ENCODE data around the gene PHACTR4. TPM values are rescaled to one million over a fixed set of nuclear protein-coding genes. Genes with fewer than 3 reads are reported as not detected.
"Not testable (repeated sequence)": the region's sequence is repeated elsewhere in the genome, so short reads cannot be mapped to it uniquely, and the experiment has no call there.

PHACTR4 gene
- total and polyA plus RNA-seq, 11 donors: 13.6 to 30.5 (median 19.0) TPM

DNA sequence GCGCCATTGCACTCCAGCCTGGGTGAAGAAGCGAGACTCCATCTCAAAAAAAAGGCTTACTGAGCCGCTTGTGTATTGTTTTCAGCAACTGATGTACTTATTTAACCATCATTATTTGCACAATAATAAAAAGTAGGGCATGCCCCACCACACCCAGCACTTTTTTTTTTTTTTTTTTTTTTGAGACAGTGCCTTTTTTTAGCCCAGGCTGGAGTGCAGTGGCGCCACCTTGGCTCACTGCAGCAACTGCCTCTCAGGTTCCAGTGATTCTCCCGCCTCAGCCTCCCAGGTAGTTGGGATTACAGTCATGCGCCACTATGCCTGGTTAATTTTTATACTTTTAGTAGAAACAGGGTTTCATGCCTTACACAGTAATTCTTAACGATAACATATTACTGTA lies 171.1 kb downstream of the PHACTR4 start:
- TF ChIP-seq POLR2A (IDR thresholded peaks at IDR 0.05): no peak
- Histone ChIP-seq H3K4me1 (no peaks in the 10 kb centered on the region), H3K4me3 (no peak overlapping the region), H3K36me3 (peaks cover 0 to 30% (median 0%) of the 10 kb centered on the region in 9 donors), H3K9me3 (no peaks in the 10 kb centered on the region), H3K27me3 (no peaks in the 10 kb centered on the region), H3K27ac (no peak overlapping the region)
- DNase-seq (no peak), ATAC-seq (no peak)
- intact Hi-C loops (cut with DNase I): no loop called here
- WGBS, 4 donors: 88 to 93% (median 91%) methylated on average over 7 of the region's 7 CpGs

- DNase-seq; H3K4me1 ChIP-seq; H3K27ac ChIP-seq; H3K27me3 ChIP-seq; ATAC-seq; H3K9me3 ChIP-seq; intact Hi-C loops (cut with DNase I); H3K4me3 ChIP-seq: not testable (repeated sequence)
- 88 to 97% (median 93%) methylated on average over 8 of the region's 8 CpGs for WGBS, 4 donors
- H3K36me3 ChIP-seq: peaks cover 0 to 22% (median 0%) of the 10 kb centered on the region in 9 donors
These were observed 172.0 kb downstream of the PHACTR4 start for GRCh38 chr1:28541414-28542015.

GRCh38 chr1:28545246-28545628 lies 175.7 kb downstream of the PHACTR4 start:
- H3K4me3 ChIP-seq: no peak overlapping the region
- no peaks in the 10 kb centered on the region for H3K27me3 ChIP-seq
- H3K9me3 ChIP-seq: no peaks in the 10 kb centered on the region
- no peaks in the 10 kb centered on the region for H3K4me1 ChIP-seq
- no peak overlapping the region for H3K27ac ChIP-seq
- H3K36me3 ChIP-seq: no peaks in the 10 kb centered on the region
- no peak for ATAC-seq
- TF ChIP-seq POLR2A (IDR thresholded peaks at IDR 0.05) (no peak), CTCF (IDR thresholded peaks at IDR 0.05) (no peak)
- no peak for DNase-seq
- WGBS, 4 donors: 95 to 97% (median 95%) methylated on average over 4 of the region's 4 CpGs
- intact Hi-C loops (cut with DNase I): no loop called here

- ATAC-seq (no peak), DNase-seq (no peak)
- Histone ChIP-seq H3K27ac (no peak overlapping the region), H3K4me1 (peaks cover 0 to 8% (median 0%) of the 10 kb centered on the region in 12 donors), H3K27me3 (no peaks in the 10 kb centered on the region), H3K36me3 (no peaks in the 10 kb centered on the region), H3K9me3 (no peaks in the 10 kb centered on the region), H3K4me3 (no peak overlapping the region)
- intact Hi-C loops (cut with DNase I): no loop called here
- TF ChIP-seq CTCF (IDR thresholded peaks at IDR 0.05) (no peak), POLR2A (IDR thresholded peaks at IDR 0.05) (no peak)
- WGBS, 4 donors: 87 to 90% (median 89%) methylated on average over 3 of the region's 3 CpGs
These were observed 178.8 kb downstream of the PHACTR4 start for GRCh38 chr1:28548318-28548717.

Other genes starting within 250 kb of the PHACTR4 start
- gene PTAFR, start 193.1 kb upstream of the PHACTR4 start, total RNA-seq: 10 to 100 TPM in 2 of 9 donors, 1 to 10 TPM in 7; 1.5 to 23.5 (median 2.2) TPM
- gene PTAFR, start 193.1 kb upstream of the PHACTR4 start, polyA plus RNA-seq: 1 to 10 TPM in 1 of 2 donors, under 1 TPM in 1; 0.42 to 2.1 TPM
- 10 to 100 TPM; 47.1 to 66.9 (median 58.4) TPM for gene DNAJC8, start 136.7 kb upstream of the PHACTR4 start, total RNA-seq
- gene DNAJC8, start 136.7 kb upstream of the PHACTR4 start, polyA plus RNA-seq: 10 to 100 TPM; 53.8 to 84.9 TPM
- gene ATP5IF1, start 133.6 kb upstream of the PHACTR4 start, total RNA-seq: 100 to 1,000 TPM; 209 to 865 (median 423) TPM
- gene ATP5IF1, start 133.6 kb upstream of the PHACTR4 start, polyA plus RNA-seq: 1,000 to 10,000 TPM in 1 of 2 donors, 100 to 1,000 TPM in 1; 286 to 3,101 TPM
- gene SESN2, start 110.2 kb upstream of the PHACTR4 start, total RNA-seq: 1 to 10 TPM; 2.4 to 6.4 (median 4.7) TPM
- gene SESN2, start 110.2 kb upstream of the PHACTR4 start, polyA plus RNA-seq: 1 to 10 TPM; 2.1 to 8.8 TPM
- gene MED18, start 40.7 kb upstream of the PHACTR4 start, total RNA-seq: 10 to 100 TPM in 6 of 9 donors, 1 to 10 TPM in 3; 7.1 to 17.2 (median 11.5) TPM
- gene MED18, start 40.7 kb upstream of the PHACTR4 start, polyA plus RNA-seq: 10 to 100 TPM; 10.7 to 14.2 TPM
- 10 to 100 TPM in 2 of 9 donors, 1 to 10 TPM in 7; 2.4 to 20.1 (median 5.0) TPM for gene RCC1, start 136.3 kb downstream of the PHACTR4 start, total RNA-seq
- gene RCC1, start 136.3 kb downstream of the PHACTR4 start, polyA plus RNA-seq: 10 to 100 TPM in 1 of 2 donors, 1 to 10 TPM in 1; 3.4 to 24.1 TPM
- gene TRNAU1AP, start 183.3 kb downstream of the PHACTR4 start, total RNA-seq: 10 to 100 TPM in 8 of 9 donors, 1 to 10 TPM in 1; 7.9 to 26.6 (median 15.5) TPM
- 10 to 100 TPM; 15.1 to 16.8 TPM for gene TRNAU1AP, start 183.3 kb downstream of the PHACTR4 start, polyA plus RNA-seq
- gene RAB42, start 222.5 kb downstream of the PHACTR4 start, total RNA-seq: 10 to 100 TPM in 1 of 9 donors, 1 to 10 TPM in 4, under 1 TPM in 4; 0.49 to 13.1 (median 1.2) TPM
- under 1 TPM; 0.49 to 0.50 TPM for gene RAB42, start 222.5 kb downstream of the PHACTR4 start, polyA plus RNA-seq